ENCODE data around the gene GNG12.

The GNG12 gene

DNA sequence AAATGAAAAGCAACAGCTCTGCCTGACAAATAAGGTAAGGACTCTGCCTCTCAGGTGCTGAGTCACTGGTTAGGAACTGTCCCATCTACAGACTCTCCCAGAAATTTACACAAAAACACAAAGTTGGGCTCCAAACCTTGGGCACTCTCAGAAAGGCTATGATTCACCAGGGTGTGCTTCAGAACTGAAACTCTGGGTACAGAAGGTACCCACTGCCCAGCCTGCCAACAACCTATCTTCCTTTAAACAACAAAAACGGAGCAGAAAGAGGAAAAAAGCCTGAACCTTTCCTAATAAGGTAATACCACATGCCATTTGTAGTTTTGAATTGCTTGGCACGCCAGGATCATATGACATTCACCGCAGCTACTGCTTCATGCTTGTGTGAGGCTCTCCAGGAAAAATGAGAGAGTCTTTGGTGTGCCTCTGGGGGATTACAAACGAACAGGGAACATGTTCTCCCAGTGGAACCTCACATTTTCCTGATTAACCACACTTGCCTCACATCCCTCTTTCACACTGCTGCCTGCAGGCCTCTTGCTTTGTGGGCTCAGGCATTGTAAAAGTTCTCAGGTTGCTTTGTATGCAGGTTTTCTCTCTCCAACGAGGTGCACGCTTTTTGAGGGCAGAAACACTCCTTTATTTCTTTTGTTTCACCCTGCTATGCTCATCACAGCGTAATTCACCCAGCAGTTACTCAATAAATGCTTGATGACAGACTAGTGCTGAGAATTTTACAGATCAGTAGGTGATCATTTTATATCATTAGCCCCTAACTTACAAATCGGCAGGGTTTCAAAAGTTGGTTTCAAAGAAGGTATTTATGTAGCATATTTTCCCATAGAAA, 83.2 kb downstream of the GNG12 start:
- H3K9ac ChIP-seq (ENCODE audit: low read depth in 1 of 2, low read length in 2 of 2), result peak overlapping the region in 1 of 2 donors; percentile 27
- H3K4me1 ChIP-seq (ENCODE audit: control insufficient read depth in 2 of 2, insufficient read depth in 2 of 2, low read length in 2 of 2), result peaks cover 32 to 45% of the 10 kb centered on the region in 2 donors
- no peaks in the 10 kb centered on the region for H3K36me3 ChIP-seq (ENCODE audit: control insufficient read depth in 2 of 2, insufficient read depth in 2 of 2, low read length in 2 of 2)
- H3K27ac ChIP-seq (ENCODE audit: low read depth in 2 of 2, low read length in 2 of 2), result peak overlapping the region; percentile 64 to 85
- H3K4me3 ChIP-seq (ENCODE audit: low read length in 2 of 2), result no peak overlapping the region
- no peaks in the 10 kb centered on the region for H3K27me3 ChIP-seq (ENCODE audit: control insufficient read depth in 2 of 2, insufficient read depth in 2 of 2, low read length in 2 of 2)
- H3K9me3 ChIP-seq (ENCODE audit: control insufficient read depth in 2 of 2, low read length in 2 of 2), result no peaks in the 10 kb centered on the region

- Histone ChIP-seq H3K9ac (ENCODE audit: low read depth in 1 of 2, low read length in 2 of 2) (peak overlapping the region; percentile 17 to 27), H3K9me3 (ENCODE audit: control insufficient read depth in 2 of 2, low read length in 2 of 2) (no peaks in the 10 kb centered on the region), H3K4me1 (ENCODE audit: control insufficient read depth in 2 of 2, insufficient read depth in 2 of 2, low read length in 2 of 2) (peaks cover 25 to 38% of the 10 kb centered on the region in 2 donors), H3K36me3 (ENCODE audit: control insufficient read depth in 2 of 2, insufficient read depth in 2 of 2, low read length in 2 of 2) (no peaks in the 10 kb centered on the region), H3K4me3 (ENCODE audit: low read length in 2 of 2) (peak overlapping the region in 1 of 2 donors; percentile 56), H3K27me3 (ENCODE audit: control insufficient read depth in 2 of 2, insufficient read depth in 2 of 2, low read length in 2 of 2) (no peaks in the 10 kb centered on the region), H3K27ac (ENCODE audit: low read depth in 2 of 2, low read length in 2 of 2) (peak overlapping the region; percentile 64 to 85)
Observed at GRCh38 chr1:67749263-67749843, 83.9 kb downstream of the GNG12 start.

DNA sequence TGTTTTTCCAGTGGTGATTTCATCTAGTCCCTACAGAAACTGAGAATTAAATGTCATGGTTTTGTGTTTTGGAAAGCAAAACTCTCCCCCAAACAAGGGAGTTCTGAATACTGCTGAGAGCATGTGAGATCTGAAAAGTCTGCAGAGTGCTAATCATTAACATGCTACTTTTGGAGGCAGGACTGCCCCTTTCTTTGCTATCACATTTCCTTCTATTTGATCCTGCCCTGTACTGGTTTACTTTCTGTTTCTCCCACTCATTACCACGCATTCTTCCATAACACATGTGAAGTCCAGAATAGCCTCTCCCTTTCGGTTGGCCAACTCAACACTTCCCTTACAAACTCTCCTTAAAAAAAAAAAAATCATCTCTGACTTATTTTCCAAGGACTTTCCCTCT, 84.6 kb downstream of the GNG12 start:
- H3K4me1 ChIP-seq (ENCODE audit: control insufficient read depth in 2 of 2, insufficient read depth in 2 of 2, low read length in 2 of 2), result peaks cover 25 to 37% of the 10 kb centered on the region in 2 donors
- H3K27ac ChIP-seq (ENCODE audit: low read depth in 2 of 2, low read length in 2 of 2), result peak overlapping the region; percentile 53 to 85
- no peaks in the 10 kb centered on the region for H3K9me3 ChIP-seq (ENCODE audit: control insufficient read depth in 2 of 2, low read length in 2 of 2)
- no peaks in the 10 kb centered on the region for H3K27me3 ChIP-seq (ENCODE audit: control insufficient read depth in 2 of 2, insufficient read depth in 2 of 2, low read length in 2 of 2)
- no peak overlapping the region for H3K9ac ChIP-seq (ENCODE audit: low read depth in 1 of 2, low read length in 2 of 2)
- peak overlapping the region; percentile 28 to 56 for H3K4me3 ChIP-seq (ENCODE audit: low read length in 2 of 2)
- H3K36me3 ChIP-seq (ENCODE audit: control insufficient read depth in 2 of 2, insufficient read depth in 2 of 2, low read length in 2 of 2), result no peaks in the 10 kb centered on the region

DNA sequence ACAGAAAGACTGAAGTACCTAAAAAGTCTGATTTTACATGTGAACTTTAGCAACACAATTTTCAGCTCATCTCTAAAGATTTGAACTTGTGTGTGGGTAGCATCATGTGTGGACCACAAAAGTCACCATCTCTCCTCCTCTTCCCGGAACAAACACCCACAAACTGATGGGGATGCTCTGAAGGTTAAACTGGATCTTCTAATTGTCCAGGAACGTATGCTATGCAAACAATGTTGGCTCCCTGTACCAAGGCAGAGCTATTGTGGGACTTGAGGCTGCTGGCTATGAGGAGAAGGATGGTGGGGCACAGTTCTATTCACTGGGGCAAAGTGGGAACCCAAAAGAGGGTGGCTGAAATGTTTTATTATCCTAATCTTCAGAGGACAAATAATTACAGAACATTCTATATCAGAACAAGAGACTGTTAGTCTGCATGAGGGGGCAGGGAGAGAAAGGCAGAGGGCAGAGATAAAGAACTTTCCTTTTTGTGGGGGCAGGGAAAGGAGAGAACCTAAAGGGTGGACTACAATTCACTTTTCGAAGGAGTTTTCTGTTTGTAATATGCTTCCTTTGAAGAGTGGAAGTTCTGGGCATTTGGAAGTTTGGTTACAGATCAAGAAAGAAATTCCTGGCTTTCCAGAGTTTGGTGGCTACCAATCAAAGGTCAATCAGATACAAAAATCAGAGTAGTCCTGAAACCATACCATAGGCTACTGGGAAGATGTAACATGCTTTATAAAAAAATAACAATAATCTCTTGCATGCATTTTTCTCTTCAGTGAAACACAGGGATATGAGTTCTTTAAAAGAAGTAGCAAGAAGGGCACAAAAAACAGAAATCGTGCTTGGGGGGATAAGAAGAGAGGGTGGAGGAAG, 85.4 kb downstream of the GNG12 start:
- Histone ChIP-seq H3K4me3 (ENCODE audit: low read length in 2 of 2) (peak overlapping the region; percentile 28 to 56), H3K27me3 (ENCODE audit: control insufficient read depth in 2 of 2, insufficient read depth in 2 of 2, low read length in 2 of 2) (no peaks in the 10 kb centered on the region), H3K4me1 (ENCODE audit: control insufficient read depth in 2 of 2, insufficient read depth in 2 of 2, low read length in 2 of 2) (peaks cover 25 to 37% of the 10 kb centered on the region in 2 donors), H3K9me3 (ENCODE audit: control insufficient read depth in 2 of 2, low read length in 2 of 2) (no peaks in the 10 kb centered on the region), H3K9ac (ENCODE audit: low read depth in 1 of 2, low read length in 2 of 2) (no peak overlapping the region), H3K36me3 (ENCODE audit: control insufficient read depth in 2 of 2, insufficient read depth in 2 of 2, low read length in 2 of 2) (no peaks in the 10 kb centered on the region), H3K27ac (ENCODE audit: low read depth in 2 of 2, low read length in 2 of 2) (peak overlapping the region; percentile 53 to 85)

DNA sequence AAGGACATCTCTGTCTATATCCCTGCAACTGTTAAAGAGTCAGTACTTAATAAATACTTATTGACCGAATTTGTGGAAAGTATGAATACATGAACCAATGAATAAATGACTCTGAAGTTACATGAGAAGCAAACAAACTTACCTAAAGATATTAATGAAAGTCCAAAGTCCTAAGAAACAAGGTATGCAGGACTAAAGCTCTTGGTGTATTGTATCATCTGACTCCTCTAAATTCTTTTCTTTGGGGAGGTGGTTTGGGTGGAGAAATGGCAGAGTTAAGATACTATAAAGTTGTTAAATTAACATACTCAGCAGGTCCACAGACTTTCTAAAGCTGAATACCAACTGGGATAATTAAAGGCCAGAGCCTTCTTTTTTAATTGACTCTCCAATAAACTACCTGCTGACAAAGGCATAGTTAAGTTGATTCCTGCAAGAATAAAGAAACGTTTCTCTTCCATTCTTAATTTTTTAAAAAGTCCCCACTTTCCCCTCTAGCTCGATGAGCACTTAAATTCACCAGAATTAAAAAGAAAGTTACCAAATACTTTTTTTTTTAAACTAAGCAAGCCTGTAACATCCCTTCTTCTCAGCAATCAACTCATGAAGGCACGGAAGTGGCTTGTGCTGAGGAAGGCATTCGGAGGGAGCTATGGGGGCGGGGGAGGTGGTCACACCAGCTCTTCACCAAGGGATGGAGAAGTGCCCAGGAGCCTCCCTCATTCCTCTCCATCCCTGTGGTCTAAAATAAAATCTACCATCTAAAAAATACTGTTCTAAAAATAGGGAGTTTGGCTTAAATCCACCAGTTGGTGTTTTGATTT, 87.2 kb downstream of the GNG12 start:
- Histone ChIP-seq H3K9ac (ENCODE audit: low read depth in 1 of 2, low read length in 2 of 2) (no peak overlapping the region), H3K36me3 (ENCODE audit: control insufficient read depth in 2 of 2, insufficient read depth in 2 of 2, low read length in 2 of 2) (no peaks in the 10 kb centered on the region), H3K27ac (ENCODE audit: low read depth in 2 of 2, low read length in 2 of 2) (no peak overlapping the region), H3K4me3 (ENCODE audit: low read length in 2 of 2) (no peak overlapping the region), H3K9me3 (ENCODE audit: control insufficient read depth in 2 of 2, low read length in 2 of 2) (no peaks in the 10 kb centered on the region), H3K4me1 (ENCODE audit: control insufficient read depth in 2 of 2, insufficient read depth in 2 of 2, low read length in 2 of 2) (peaks cover 25 to 44% of the 10 kb centered on the region in 2 donors), H3K27me3 (ENCODE audit: control insufficient read depth in 2 of 2, insufficient read depth in 2 of 2, low read length in 2 of 2) (no peaks in the 10 kb centered on the region)

- no peak overlapping the region for H3K9ac ChIP-seq (ENCODE audit: low read depth in 1 of 2, low read length in 2 of 2)
- no peak overlapping the region for H3K27ac ChIP-seq (ENCODE audit: low read depth in 2 of 2, low read length in 2 of 2)
- H3K9me3 ChIP-seq (ENCODE audit: control insufficient read depth in 2 of 2, low read length in 2 of 2), result no peaks in the 10 kb centered on the region
- no peaks in the 10 kb centered on the region for H3K27me3 ChIP-seq (ENCODE audit: control insufficient read depth in 2 of 2, insufficient read depth in 2 of 2, low read length in 2 of 2)
- H3K36me3 ChIP-seq (ENCODE audit: control insufficient read depth in 2 of 2, insufficient read depth in 2 of 2, low read length in 2 of 2), result no peaks in the 10 kb centered on the region
- peaks cover 4 to 33% of the 10 kb centered on the region in 2 donors for H3K4me1 ChIP-seq (ENCODE audit: control insufficient read depth in 2 of 2, insufficient read depth in 2 of 2, low read length in 2 of 2)
- H3K4me3 ChIP-seq (ENCODE audit: low read length in 2 of 2), result no peak overlapping the region
Observed at GRCh38 chr1:67743072-67743725, 90.1 kb downstream of the GNG12 start.

DNA sequence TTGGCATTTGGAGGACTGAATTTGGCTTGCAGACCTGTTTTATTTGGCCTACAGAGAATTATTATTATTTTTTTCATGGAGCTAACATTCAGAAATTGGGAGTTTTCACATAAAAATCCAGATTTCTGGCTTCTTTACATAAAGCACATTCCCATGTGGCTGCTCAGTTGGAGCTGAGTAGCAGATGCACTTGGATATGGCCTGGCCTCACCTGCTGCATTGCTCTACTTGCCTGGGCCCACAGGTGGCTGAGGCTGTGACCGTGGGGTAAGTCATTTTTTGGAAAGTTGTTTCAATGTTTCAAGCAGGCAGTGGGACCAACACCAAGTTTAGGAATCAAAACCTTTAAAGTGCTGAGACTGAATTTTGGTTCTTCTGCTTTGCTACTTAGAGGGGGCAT, 91.5 kb downstream of the GNG12 start:
- no peak overlapping the region for H3K4me3 ChIP-seq (ENCODE audit: low read length in 2 of 2)
- no peaks in the 10 kb centered on the region for H3K27me3 ChIP-seq (ENCODE audit: control insufficient read depth in 2 of 2, insufficient read depth in 2 of 2, low read length in 2 of 2)
- H3K9ac ChIP-seq (ENCODE audit: low read depth in 1 of 2, low read length in 2 of 2), result no peak overlapping the region
- H3K27ac ChIP-seq (ENCODE audit: low read depth in 2 of 2, low read length in 2 of 2), result peak overlapping the region; percentile 59 to 69
- H3K9me3 ChIP-seq (ENCODE audit: control insufficient read depth in 2 of 2, low read length in 2 of 2), result no peaks in the 10 kb centered on the region
- peaks cover 3 to 33% of the 10 kb centered on the region in 2 donors for H3K4me1 ChIP-seq (ENCODE audit: control insufficient read depth in 2 of 2, insufficient read depth in 2 of 2, low read length in 2 of 2)
- no peaks in the 10 kb centered on the region for H3K36me3 ChIP-seq (ENCODE audit: control insufficient read depth in 2 of 2, insufficient read depth in 2 of 2, low read length in 2 of 2)

- H3K36me3 ChIP-seq (ENCODE audit: control insufficient read depth in 2 of 2, insufficient read depth in 2 of 2, low read length in 2 of 2), result no peaks in the 10 kb centered on the region
- H3K4me1 ChIP-seq (ENCODE audit: control insufficient read depth in 2 of 2, insufficient read depth in 2 of 2, low read length in 2 of 2), result peaks cover 9 to 39% of the 10 kb centered on the region in 2 donors
- H3K27me3 ChIP-seq (ENCODE audit: control insufficient read depth in 2 of 2, insufficient read depth in 2 of 2, low read length in 2 of 2), result no peaks in the 10 kb centered on the region
- no peak overlapping the region for H3K9ac ChIP-seq (ENCODE audit: low read depth in 1 of 2, low read length in 2 of 2)
- H3K9me3 ChIP-seq (ENCODE audit: control insufficient read depth in 2 of 2, low read length in 2 of 2), result no peaks in the 10 kb centered on the region
- peak overlapping the region; percentile 59 to 69 for H3K27ac ChIP-seq (ENCODE audit: low read depth in 2 of 2, low read length in 2 of 2)
- H3K4me3 ChIP-seq (ENCODE audit: low read length in 2 of 2), result no peak overlapping the region
Observed at GRCh38 chr1:67741121-67741520, 92.1 kb downstream of the GNG12 start.

- Histone ChIP-seq H3K27ac (ENCODE audit: low read depth in 2 of 2, low read length in 2 of 2) (peak overlapping the region; percentile 59 to 69), H3K27me3 (ENCODE audit: control insufficient read depth in 2 of 2, insufficient read depth in 2 of 2, low read length in 2 of 2) (no peaks in the 10 kb centered on the region), H3K9me3 (ENCODE audit: control insufficient read depth in 2 of 2, low read length in 2 of 2) (no peaks in the 10 kb centered on the region), H3K36me3 (ENCODE audit: control insufficient read depth in 2 of 2, insufficient read depth in 2 of 2, low read length in 2 of 2) (no peaks in the 10 kb centered on the region), H3K9ac (ENCODE audit: low read depth in 1 of 2, low read length in 2 of 2) (no peak overlapping the region), H3K4me1 (ENCODE audit: control insufficient read depth in 2 of 2, insufficient read depth in 2 of 2, low read length in 2 of 2) (peaks cover 10 to 44% of the 10 kb centered on the region in 2 donors), H3K4me3 (ENCODE audit: low read length in 2 of 2) (no peak overlapping the region)
Observed at GRCh38 chr1:67740543-67740942, 92.7 kb downstream of the GNG12 start.

All from mucosa of rectum (tissue), 2 donors.